DND-41 (cell line): Measurements from ENCODE around the gene TELO2.

Experiments
- ATAC-seq: fragments of 200-7000 bp; cut with Tn5 transposase; 3 replicates; pipeline ENCODE4 v1.9.1; 2021; ENCODE audit warnings: low read depth; ENCODE audit not compliant: insufficient read depth
- DNase-seq: peaks from one replicate; pipeline ENCODE4 v3.0.0-alpha.2; 2020
- H2AFZ ChIP-seq: 2 replicates; pipeline ENCODE4 v1.6.0; 2012; ENCODE audit warnings: low read depth, low read length
- H3K27ac ChIP-seq: 2 replicates; pipeline ENCODE4 v1.5.1; 2012; ENCODE audit warnings: low read length, inconsistent platforms
- H3K27me3 ChIP-seq: fragments of 200-600 bp; sonication (generic); 2 replicates; pipeline ENCODE4 v1.6.0; 2012; ENCODE audit warnings: low read length, mild to moderate bottlenecking, inconsistent platforms; ENCODE audit not compliant: insufficient read depth, poor library complexity
- H3K36me3 ChIP-seq: 2 replicates; pipeline ENCODE4 v1.5.1; 2012; ENCODE audit warnings: low read length, inconsistent platforms; ENCODE audit not compliant: insufficient read depth
- H3K4me1 ChIP-seq: 2 replicates; pipeline ENCODE4 v1.5.1; 2012; ENCODE audit warnings: mild to moderate bottlenecking, low read length; ENCODE audit not compliant: insufficient read depth
- H3K4me2 ChIP-seq: 2 replicates; pipeline ENCODE4 v1.6.0; 2012; ENCODE audit warnings: mild to moderate bottlenecking, moderate library complexity, low read length, inconsistent platforms; ENCODE audit not compliant: insufficient read depth
- H3K4me3 ChIP-seq, 2 experiments: fragments of 200-600 bp in 1 of 2; shearing (Covaris generic) in 1 of 2; 2 replicates each; pipeline ENCODE4 v1.5.1; 2012 to 2016; ENCODE audit warnings: inconsistent platforms in 2 of 2, low read length in 2 of 2, mild to moderate bottlenecking in 2 of 2, low read depth in 1 of 2, moderate library complexity in 1 of 2
- H3K79me2 ChIP-seq: 2 replicates; pipeline ENCODE4 v1.6.0; 2012; ENCODE audit warnings: low read length, inconsistent platforms; ENCODE audit not compliant: insufficient read depth
- H3K9ac ChIP-seq: 2 replicates; pipeline ENCODE4 v1.6.0; 2012; ENCODE audit warnings: low read depth, mild to moderate bottlenecking, inconsistent platforms, low read length, moderate library complexity
- H3K9me3 ChIP-seq: 2 replicates; pipeline ENCODE4 v1.5.1; 2012; ENCODE audit warnings: low read length, moderate library complexity, mild to moderate bottlenecking, inconsistent platforms; ENCODE audit not compliant: insufficient read depth, severe bottlenecking
- H4K20me1 ChIP-seq: 2 replicates; pipeline ENCODE4 v1.6.0; 2012; ENCODE audit warnings: low read length; ENCODE audit not compliant: insufficient read depth
- CTCF ChIP-seq: IDR thresholded peaks from 2 replicates; pipeline ENCODE4 v1.5.1; 2012; ENCODE audit warnings: borderline replicate concordance, low read length, moderate library complexity, mild to moderate bottlenecking; ENCODE audit not compliant: poor library complexity, severe bottlenecking; ENCODE audit errors: extremely low read depth
- EZH2 ChIP-seq: IDR thresholded peaks from 3 replicates; pipeline ENCODE4 v1.6.1; 2012; ENCODE audit warnings: borderline replicate concordance, low read depth, mild to moderate bottlenecking, moderate library complexity, low read length, inconsistent platforms; ENCODE audit not compliant: severe bottlenecking

Gene TELO2

GRCh38 chr16:1532081-1532760, 39.1 kb downstream of the TELO2 start:
- no peak for TF ChIP-seq EZH2
- no peak for TF ChIP-seq CTCF
- Histone ChIP-seq H3K36me3 (no peaks in the 10 kb centered on the region), H3K4me3 (no peak overlapping the region), H3K27me3 (no peaks in the 10 kb centered on the region), H3K27ac (no peak overlapping the region), H3K4me1 (no peaks in the 10 kb centered on the region), H2AFZ (no peak overlapping the region), H3K9ac (no peak overlapping the region), H4K20me1 (peaks cover 5% of the 10 kb centered on the region), H3K9me3 (no peaks in the 10 kb centered on the region), H3K79me2 (no peaks in the 10 kb centered on the region), H3K4me2 (no peak overlapping the region)
- DNase-seq (no peak), ATAC-seq (no peak)

GRCh38 chr16:1532771-1533170, 39.6 kb downstream of the TELO2 start:
- Histone ChIP-seq H3K36me3 (no peaks in the 10 kb centered on the region), H3K9ac (no peak overlapping the region), H3K27ac (no peak overlapping the region), H3K4me2 (no peak overlapping the region), H3K9me3 (no peaks in the 10 kb centered on the region), H3K27me3 (no peaks in the 10 kb centered on the region), H4K20me1 (peaks cover 6% of the 10 kb centered on the region), H3K4me3 (no peak overlapping the region), H3K4me1 (no peaks in the 10 kb centered on the region), H3K79me2 (no peaks in the 10 kb centered on the region), H2AFZ (no peak overlapping the region)
- ATAC-seq (no peak), DNase-seq (no peak)
- TF ChIP-seq CTCF (no peak), EZH2 (no peak)

- DNase-seq (no peak), ATAC-seq (no peak)
- Histone ChIP-seq H4K20me1 (peaks cover 10% of the 10 kb centered on the region), H3K4me3 (no peak within 1 kb of the TSS), H3K27me3 (no peaks in the 10 kb centered on the region), H2AFZ (no peak within 1 kb of the TSS), H3K4me1 (no peaks in the 10 kb centered on the region), H3K36me3 (no peaks in the 10 kb centered on the region), H3K4me2 (no peak within 1 kb of the TSS), H3K27ac (no peak within 1 kb of the TSS), H3K79me2 (no peaks in the 10 kb centered on the region), H3K9ac (no peak within 1 kb of the TSS), H3K9me3 (no peaks in the 10 kb centered on the region)
- TF ChIP-seq CTCF = no peak
- TF ChIP-seq EZH2 = no peak
These were observed 40.3 kb downstream of the TELO2 start, which contains the start of gene TMEM204 for GRCh38 chr16:1533443-1533951. TMEM204 (plus strand) TSS chr16:1533666; CDS start chr16:1534276, 610 bp downstream.
